CD4-positive, alpha-beta T cell treated with Interleukin-21 for 1 hour (primary cell): ENCODE results near the gene ELFN1.

ENCODE experiments used
- DNase-seq: peaks from one replicate; pipeline ENCODE4 v3.0.0-alpha.2; 2020

The ELFN1 gene

GRCh38 chr7:1664711-1665548 is 5.1 kb upstream of the ELFN1 start:
- peak; percentile 47 for DNase-seq

- no peak for DNase-seq
Measured at GRCh38 chr7:1665549-1666316, 4.3 kb upstream of the ELFN1 start.

- DNase-seq: no peak
Measured at GRCh38 chr7:1666317-1666822, 3.7 kb upstream of the ELFN1 start.

GRCh38 chr7:1666823-1667565 is 3.1 kb upstream of the ELFN1 start:
- no peak for DNase-seq

- no peak for DNase-seq
Measured at GRCh38 chr7:1667566-1668395, 2.3 kb upstream of the ELFN1 start.

GRCh38 chr7:1668396-1669063 is 1.5 kb upstream of the ELFN1 start:
- DNase-seq: no peak

GRCh38 chr7:1669064-1669951 is 769 bp upstream of the ELFN1 start:
- DNase-seq: no peak

- DNase-seq: no peak
Measured at GRCh38 chr7:1670894-1671593, 967 bp downstream of the ELFN1 start.

GRCh38 chr7:1671594-1672451 is 1.7 kb downstream of the ELFN1 start:
- DNase-seq: no peak

GRCh38 chr7:1672851-1673486 is 2.9 kb downstream of the ELFN1 start:
- no peak for DNase-seq

GRCh38 chr7:1673581-1674118 is 3.6 kb downstream of the ELFN1 start:
- DNase-seq: no peak

GRCh38 chr7:1674161-1675035 is 4.3 kb downstream of the ELFN1 start:
- DNase-seq: no peak

- no peak for DNase-seq
Measured at GRCh38 chr7:1675036-1675671, 5.1 kb downstream of the ELFN1 start.

GRCh38 chr7:1675673-1676549 is 5.8 kb downstream of the ELFN1 start:
- no peak for DNase-seq

- no peak for DNase-seq
Measured at GRCh38 chr7:1676550-1677078, 6.5 kb downstream of the ELFN1 start.
